OCI-LY7 (cell line): ENCODE results near the gene SH2B2.
"Not testable (repeated sequence)": the region's sequence is repeated elsewhere in the genome, so short reads cannot be mapped to it uniquely, and the experiment has no call there.

ENCODE experiments used
- EZH2phosphoT487 ChIP-seq: fragments of 200-600 bp; sonication (generic); IDR thresholded peaks from 2 replicates; pipeline ENCODE4 v1.6.1; 2018; ENCODE audit warnings: low read depth, borderline replicate concordance, mild to moderate bottlenecking, mixed run types, antibody characterized with exemption, low read length, moderate library complexity, mixed read lengths
- TF ChIP-seq, protein P1 (sequence below): fragments of 200-600 bp; sonication (generic); conservative IDR thresholded peaks from 2 replicates; pipeline ENCODE4 v1.5.1; 2014; ENCODE audit warnings: mild to moderate bottlenecking, antibody characterized with exemption, low read length, moderate library complexity, mixed read lengths

DNA sequence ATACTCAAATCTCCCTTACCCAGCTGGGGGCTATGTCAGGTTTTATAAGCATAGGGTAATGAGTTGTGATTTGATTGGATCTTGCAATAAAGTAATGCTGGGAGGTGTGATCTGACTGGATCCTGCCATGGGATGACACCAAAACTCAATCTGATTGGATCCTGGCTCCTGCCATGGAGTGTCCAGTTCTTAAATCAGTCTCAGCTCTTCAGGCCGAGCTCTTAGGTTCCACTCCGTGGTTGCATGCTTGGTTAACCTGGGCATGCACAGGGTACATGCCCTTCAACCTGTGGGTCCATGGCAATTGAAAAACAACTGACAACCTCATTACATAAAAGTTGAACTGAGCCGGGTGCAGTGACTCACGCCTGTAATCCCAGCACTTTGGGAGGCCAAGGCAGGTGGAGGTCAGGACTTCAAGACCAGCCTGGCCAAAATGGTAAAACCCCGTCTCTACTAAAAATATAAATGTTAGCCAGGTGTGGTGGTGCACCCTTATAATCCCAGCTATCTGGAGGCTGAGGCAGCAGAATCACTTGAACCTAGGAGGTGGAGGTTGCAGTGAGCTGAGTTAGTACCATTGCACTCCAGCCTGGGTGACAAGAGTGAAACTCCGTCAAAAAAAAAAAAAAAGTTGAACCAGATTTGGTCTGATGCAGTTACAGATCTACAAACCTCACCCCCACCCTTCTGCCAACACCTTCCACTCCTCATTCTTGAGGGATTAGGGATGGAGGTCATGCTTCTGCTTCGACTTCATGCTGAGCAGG lies 54.1 kb downstream of the SH2B2 start:
- TF ChIP-seq, protein P1, sequence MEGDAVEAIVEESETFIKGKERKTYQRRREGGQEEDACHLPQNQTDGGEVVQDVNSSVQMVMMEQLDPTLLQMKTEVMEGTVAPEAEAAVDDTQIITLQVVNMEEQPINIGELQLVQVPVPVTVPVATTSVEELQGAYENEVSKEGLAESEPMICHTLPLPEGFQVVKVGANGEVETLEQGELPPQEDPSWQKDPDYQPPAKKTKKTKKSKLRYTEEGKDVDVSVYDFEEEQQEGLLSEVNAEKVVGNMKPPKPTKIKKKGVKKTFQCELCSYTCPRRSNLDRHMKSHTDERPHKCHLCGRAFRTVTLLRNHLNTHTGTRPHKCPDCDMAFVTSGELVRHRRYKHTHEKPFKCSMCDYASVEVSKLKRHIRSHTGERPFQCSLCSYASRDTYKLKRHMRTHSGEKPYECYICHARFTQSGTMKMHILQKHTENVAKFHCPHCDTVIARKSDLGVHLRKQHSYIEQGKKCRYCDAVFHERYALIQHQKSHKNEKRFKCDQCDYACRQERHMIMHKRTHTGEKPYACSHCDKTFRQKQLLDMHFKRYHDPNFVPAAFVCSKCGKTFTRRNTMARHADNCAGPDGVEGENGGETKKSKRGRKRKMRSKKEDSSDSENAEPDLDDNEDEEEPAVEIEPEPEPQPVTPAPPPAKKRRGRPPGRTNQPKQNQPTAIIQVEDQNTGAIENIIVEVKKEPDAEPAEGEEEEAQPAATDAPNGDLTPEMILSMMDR, result not testable (repeated sequence)
- not testable (repeated sequence) for TF ChIP-seq EZH2phosphoT487
